ENCODE measurements around the gene RPP38. TPM values are rescaled to one million over a fixed set of nuclear protein-coding genes. Genes with fewer than 3 reads are reported as not detected.

RPP38 gene
- total RNA-seq (2013; cell fraction: nucleolus; rRNA removed), result 15.3 and 15.6 TPM in 2 replicates
- 12.8 and 13.0 TPM in 2 replicates for total RNA-seq (2014; rRNA removed)
- 19.0 and 21.4 TPM in 2 replicates for total RNA-seq (2014; rRNA removed; fragmentation: Illumina TruSeq; extraction: Trizol)
- 18.5 and 19.0 TPM in 2 replicates for total RNA-seq (2021)
- 17.3 TPM for polyA plus RNA-seq (2011; ENCODE audit: low read depth)
- 26.6 and 26.7 TPM in 2 replicates for polyA plus RNA-seq (2011; rRNA removed)
- 25.3 and 26.2 TPM in 2 replicates for polyA plus RNA-seq (2011; cell fraction: cytosol; rRNA removed)
- polyA plus RNA-seq (2011; cell fraction: nucleus; rRNA removed), result 14.4 and 17.7 TPM in 2 replicates
- polyA plus RNA-seq (2012), result 13.6 and 18.8 TPM in 2 replicates
- 40.9 and 48.9 TPM in 2 replicates for polyA plus RNA-seq (2014; fragmentation: Illumina TruSeq; extraction: Trizol)
- polyA plus RNA-seq (2014; fragmentation: Nextera tagmentation; extraction: Ambion mirVana), result 10 to 100 TPM; 27.7 to 38.4 TPM
- polyA plus RNA-seq (2014; rRNA removed), result 17.0 and 24.0 TPM in 2 replicates
- polyA plus RNA-seq (2016; fragmentation: Nextera tagmentation; extraction: Ambion mirVana), result 10 to 100 TPM; 32.0 to 32.4 TPM
- 16.6 and 17.0 TPM in 2 replicates for polyA minus RNA-seq (2011; rRNA and poly(A)+ RNA removed)
- polyA minus RNA-seq (2011; cell fraction: cytosol; rRNA and poly(A)+ RNA removed), result 8.0 and 9.0 TPM in 2 replicates
- 7.3 and 12.0 TPM in 2 replicates for polyA minus RNA-seq (2011; cell fraction: nucleus; rRNA and poly(A)+ RNA removed)
- Bru-seq, nascent RNA, result percentile 79 among the genes with signal in this experiment
- percentile 51 among the genes with signal in this experiment for BruChase-seq, experiment 1, labeled RNA remaining after a 6-hour chase
- percentile 59 among the genes with signal in this experiment for BruChase-seq, experiment 2, labeled RNA remaining after a 2-hour chase
- long read RNA-seq, experiment 1, transcript RPP38-203 (2 exons, 1,030 nt), result major isoform, 9 of 23 reads
- long read RNA-seq, experiment 1, partial matches to known transcripts, result 0 of 23 reads
- long read RNA-seq, experiment 1, other reads (novel, unspliced or antisense), result 5 of 23 reads
- long read RNA-seq, experiment 2, transcript RPP38-204 (3 exons, 1,296 nt), result minor isoform, 7 of 48 reads
- long read RNA-seq, experiment 2, transcript RPP38-203 (2 exons, 1,030 nt), result major isoform, 26 of 48 reads
- long read RNA-seq, experiment 2, partial matches to known transcripts, result 2 of 48 reads
- long read RNA-seq, experiment 2, other reads (novel, unspliced or antisense), result 7 of 48 reads

- no peaks in the 10 kb centered on the region for H3K27me3 ChIP-seq (replicated peaks in 1 of 2; ENCODE audit: control insufficient read depth in 2 of 2, insufficient read depth in 2 of 2, low read length in 1 of 2)
- peak within 1 kb of the TSS; percentile 70 for H3K27ac ChIP-seq (ENCODE audit: control insufficient read depth, insufficient read depth)
- H3K4me3 ChIP-seq, result peak within 1 kb of the TSS; percentile 97
- BruUV-seq (replicated peaks), result no TSS peak
- H3K79me2 ChIP-seq (ENCODE audit: control insufficient read depth, insufficient read depth, low read length), result peaks cover 33% of the 10 kb centered on the region
- peaks cover 0 to 5% of the 10 kb centered on the region in 2 experiments; a peak in 1 of 4 replicates for H3K36me3 ChIP-seq (ENCODE audit: control insufficient read depth in 2 of 2, insufficient read depth in 2 of 2, low read length in 1 of 2)
- H3K9ac ChIP-seq (ENCODE audit: control insufficient read depth, insufficient read depth, low read length), result peak within 1 kb of the TSS; percentile 82
- WGBS (ENCODE audit: insufficient coverage, insufficient replicate concordance, low lambda C conversion rate, missing lambda C conversion rate), result under 1% methylated on average over 84 of the region's 84 CpGs
- no peaks in the 10 kb centered on the region for H3K9me3 ChIP-seq (replicated peaks; ENCODE audit: control insufficient read depth, insufficient read depth, low read length)
- ChIA-PET CTCF (interaction anchor here (0.6 to 1.2 kb wide), 2 partner anchors 9 to 126 kb away, joined by 3 to 7 read pairs; no protein-coding TSS in a partner anchor), SMC1A (ENCODE audit: uncharacterized antibody, unreplicated experiment) (interaction anchor here (0.9 to 3.1 kb wide), 3 partner anchors 20 to 70 kb away, joined by 3 to 10 read pairs (median 3); no protein-coding TSS in a partner anchor), RAD21 (ENCODE audit: unreplicated experiment) (interaction anchor here (0.8 to 1.3 kb wide), 2 partner anchors 69 to 144 kb away, joined by 3 to 4 read pairs; no protein-coding TSS in a partner anchor), POLR2A (interaction anchor here (1.2 kb wide), 1 partner anchor 194 kb away, joined by 3 read pairs; no protein-coding TSS in a partner anchor)
- DNase-seq (ENCODE audit: low read depth, low spot score) (peak; percentile 70), ATAC-seq (peak; percentile 89), FAIRE-seq (peak; percentile 94)
- peak within 1 kb of the TSS; percentile 94 for H2AFZ ChIP-seq (ENCODE audit: control insufficient read depth, low read depth, low read length)
- peaks cover 5% of the 10 kb centered on the region for H3K4me1 ChIP-seq (ENCODE audit: control insufficient read depth, insufficient read depth, low read length)
- H4K20me1 ChIP-seq (ENCODE audit: control insufficient read depth, insufficient read depth), result no peaks in the 10 kb centered on the region; the same call in 1 of the 2 replicates
- intact Hi-C loops (cut with micrococcal nuclease; ENCODE audit: unreplicated experiment), result no loop called here
- in situ Hi-C loops (cut with MboI), result no loop called here
- peak within 1 kb of the TSS; percentile 99 for H3K4me2 ChIP-seq (ENCODE audit: control insufficient read depth, insufficient read depth)
- TF ChIP-seq LARP7 (IDR thresholded peaks at IDR 0.05), result peak; percentile 93; the same call in 1 of the 2 replicates
- TF ChIP-seq RAD21 (IDR thresholded peaks at IDR 0.05; ENCODE audit: insufficient read depth, low read depth, low read length), result 0 out of 2 replicates have a peak, but pooled peaks have one; percentile 3
- TF ChIP-seq FOXK2 (IDR thresholded peaks at IDR 0.05), result 0 out of 2 replicates have a peak, but pooled peaks have one; percentile 48
- peak; percentile 86 for TF ChIP-seq DPF2 (IDR thresholded peaks at IDR 0.05)
- TF ChIP-seq KAT2A (conservative IDR thresholded peaks at IDR 0.05; ENCODE audit: control insufficient read depth, low read depth, low read length), result no peak
- peak; percentile 99 for TF ChIP-seq IKZF1 (conservative IDR thresholded peaks at IDR 0.05)
- TF ChIP-seq MTA3 (IDR thresholded peaks at IDR 0.05; ENCODE audit: borderline replicate concordance, low read length), result no peak
- peak; percentile 90 for TF ChIP-seq POLR2AphosphoS5 (IDR thresholded peaks at IDR 0.05; ENCODE audit: low read length)
- no peak; the same call in 1 of the 2 replicates for TF ChIP-seq EED (IDR thresholded peaks at IDR 0.05; ENCODE audit: low read depth)
- no peak for TF ChIP-seq NR2C2 (IDR thresholded peaks at IDR 0.05; ENCODE audit: borderline replicate concordance, control insufficient read depth, insufficient read length, low read depth)
- TF ChIP-seq YBX1 (IDR thresholded peaks at IDR 0.05), result no peak
- TF ChIP-seq ZBTB11 (CRISPR knock-in tag; IDR thresholded peaks at IDR 0.05), result peak; percentile 60; the same call in 1 of the 2 replicates
- peak; percentile 62; the same call in 1 of the 2 replicates for TF ChIP-seq CBX5 (IDR thresholded peaks at IDR 0.05; ENCODE audit: low read depth)
- TF ChIP-seq SIN3A (IDR thresholded peaks at IDR 0.05; ENCODE audit: low read depth, low read length), result peak; percentile 72
- no peak for TF ChIP-seq HDAC2 (IDR thresholded peaks at IDR 0.05)
- no peak for TF ChIP-seq MTA2 (IDR thresholded peaks at IDR 0.05; ENCODE audit: low read depth)
- TF ChIP-seq SREBF2 (IDR thresholded peaks at IDR 0.05; ENCODE audit: low read length), result no peak
These were observed at the start of gene RPP38 for GRCh38 chr10:15097011-15097812. TSS of gene RPP38 (plus strand) at chr10:15097355. CDS start at chr10:15103315, 5,960 bp downstream.
